ENCODE measurements around the gene HECW1.

- TF ChIP-seq POLR2AphosphoS2 (IDR thresholded peaks at IDR 0.05; ENCODE audit: low read depth, low read length) (no peak), RAD21 (CRISPR knock-in tag; IDR thresholded peaks at IDR 0.05) (no peak), ZNF317 (CRISPR knock-in tag; IDR thresholded peaks at IDR 0.05) (no peak), BRCA1 (CRISPR knock-in tag; IDR thresholded peaks at IDR 0.05) (no peak), ZNF878 (CRISPR knock-in tag; IDR thresholded peaks at IDR 0.05) (no peak), U2AF1 (optimal IDR thresholded peaks at IDR 0.05; ENCODE audit: low read depth, low read length) (no peak), ZNF337 (CRISPR knock-in tag; IDR thresholded peaks at IDR 0.05; ENCODE audit: borderline replicate concordance, low read depth) (no peak), POLR2A (IDR thresholded peaks at IDR 0.05; ENCODE audit: insufficient read depth in 1 of 2, low read depth in 2 of 2, low read length in 2 of 2) (no peak)
- TF ChIP-seq, protein P1, sequence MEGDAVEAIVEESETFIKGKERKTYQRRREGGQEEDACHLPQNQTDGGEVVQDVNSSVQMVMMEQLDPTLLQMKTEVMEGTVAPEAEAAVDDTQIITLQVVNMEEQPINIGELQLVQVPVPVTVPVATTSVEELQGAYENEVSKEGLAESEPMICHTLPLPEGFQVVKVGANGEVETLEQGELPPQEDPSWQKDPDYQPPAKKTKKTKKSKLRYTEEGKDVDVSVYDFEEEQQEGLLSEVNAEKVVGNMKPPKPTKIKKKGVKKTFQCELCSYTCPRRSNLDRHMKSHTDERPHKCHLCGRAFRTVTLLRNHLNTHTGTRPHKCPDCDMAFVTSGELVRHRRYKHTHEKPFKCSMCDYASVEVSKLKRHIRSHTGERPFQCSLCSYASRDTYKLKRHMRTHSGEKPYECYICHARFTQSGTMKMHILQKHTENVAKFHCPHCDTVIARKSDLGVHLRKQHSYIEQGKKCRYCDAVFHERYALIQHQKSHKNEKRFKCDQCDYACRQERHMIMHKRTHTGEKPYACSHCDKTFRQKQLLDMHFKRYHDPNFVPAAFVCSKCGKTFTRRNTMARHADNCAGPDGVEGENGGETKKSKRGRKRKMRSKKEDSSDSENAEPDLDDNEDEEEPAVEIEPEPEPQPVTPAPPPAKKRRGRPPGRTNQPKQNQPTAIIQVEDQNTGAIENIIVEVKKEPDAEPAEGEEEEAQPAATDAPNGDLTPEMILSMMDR (CRISPR knock-in tag; IDR thresholded peaks at IDR 0.05) = no peak
- TF ChIP-seq, protein P2, sequence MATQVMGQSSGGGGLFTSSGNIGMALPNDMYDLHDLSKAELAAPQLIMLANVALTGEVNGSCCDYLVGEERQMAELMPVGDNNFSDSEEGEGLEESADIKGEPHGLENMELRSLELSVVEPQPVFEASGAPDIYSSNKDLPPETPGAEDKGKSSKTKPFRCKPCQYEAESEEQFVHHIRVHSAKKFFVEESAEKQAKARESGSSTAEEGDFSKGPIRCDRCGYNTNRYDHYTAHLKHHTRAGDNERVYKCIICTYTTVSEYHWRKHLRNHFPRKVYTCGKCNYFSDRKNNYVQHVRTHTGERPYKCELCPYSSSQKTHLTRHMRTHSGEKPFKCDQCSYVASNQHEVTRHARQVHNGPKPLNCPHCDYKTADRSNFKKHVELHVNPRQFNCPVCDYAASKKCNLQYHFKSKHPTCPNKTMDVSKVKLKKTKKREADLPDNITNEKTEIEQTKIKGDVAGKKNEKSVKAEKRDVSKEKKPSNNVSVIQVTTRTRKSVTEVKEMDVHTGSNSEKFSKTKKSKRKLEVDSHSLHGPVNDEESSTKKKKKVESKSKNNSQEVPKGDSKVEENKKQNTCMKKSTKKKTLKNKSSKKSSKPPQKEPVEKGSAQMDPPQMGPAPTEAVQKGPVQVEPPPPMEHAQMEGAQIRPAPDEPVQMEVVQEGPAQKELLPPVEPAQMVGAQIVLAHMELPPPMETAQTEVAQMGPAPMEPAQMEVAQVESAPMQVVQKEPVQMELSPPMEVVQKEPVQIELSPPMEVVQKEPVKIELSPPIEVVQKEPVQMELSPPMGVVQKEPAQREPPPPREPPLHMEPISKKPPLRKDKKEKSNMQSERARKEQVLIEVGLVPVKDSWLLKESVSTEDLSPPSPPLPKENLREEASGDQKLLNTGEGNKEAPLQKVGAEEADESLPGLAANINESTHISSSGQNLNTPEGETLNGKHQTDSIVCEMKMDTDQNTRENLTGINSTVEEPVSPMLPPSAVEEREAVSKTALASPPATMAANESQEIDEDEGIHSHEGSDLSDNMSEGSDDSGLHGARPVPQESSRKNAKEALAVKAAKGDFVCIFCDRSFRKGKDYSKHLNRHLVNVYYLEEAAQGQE (IDR thresholded peaks at IDR 0.05; ENCODE audit: borderline replicate concordance in 1 of 2, low read depth in 1 of 2, low read length in 2 of 2) = no peak
These were observed 282.9 kb downstream of the HECW1 start for GRCh38 chr7:43395351-43395750.

All from HepG2 (cell line).